ENCODE measurements around the gene URI1.

DNA sequence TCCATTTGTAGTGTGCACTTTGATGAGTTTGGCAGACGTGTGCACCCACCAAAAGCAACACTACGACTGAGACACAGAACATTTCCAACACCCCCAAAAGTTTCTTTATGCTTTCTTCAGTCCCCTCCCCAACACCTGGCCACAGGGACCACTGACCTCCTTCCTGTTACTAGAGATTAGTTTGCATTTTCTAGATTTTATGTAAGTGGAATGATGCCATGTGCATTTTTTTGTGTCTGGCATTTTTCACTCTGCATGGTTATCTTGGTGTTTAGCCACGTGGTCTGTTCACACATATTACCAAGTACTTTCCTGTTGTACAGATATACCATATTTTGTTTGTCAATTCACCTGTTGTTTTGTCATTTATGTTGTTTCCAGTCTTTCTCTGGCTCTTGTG, 44.6 kb upstream of the URI1 start:
- TF ChIP-seq, protein P1, sequence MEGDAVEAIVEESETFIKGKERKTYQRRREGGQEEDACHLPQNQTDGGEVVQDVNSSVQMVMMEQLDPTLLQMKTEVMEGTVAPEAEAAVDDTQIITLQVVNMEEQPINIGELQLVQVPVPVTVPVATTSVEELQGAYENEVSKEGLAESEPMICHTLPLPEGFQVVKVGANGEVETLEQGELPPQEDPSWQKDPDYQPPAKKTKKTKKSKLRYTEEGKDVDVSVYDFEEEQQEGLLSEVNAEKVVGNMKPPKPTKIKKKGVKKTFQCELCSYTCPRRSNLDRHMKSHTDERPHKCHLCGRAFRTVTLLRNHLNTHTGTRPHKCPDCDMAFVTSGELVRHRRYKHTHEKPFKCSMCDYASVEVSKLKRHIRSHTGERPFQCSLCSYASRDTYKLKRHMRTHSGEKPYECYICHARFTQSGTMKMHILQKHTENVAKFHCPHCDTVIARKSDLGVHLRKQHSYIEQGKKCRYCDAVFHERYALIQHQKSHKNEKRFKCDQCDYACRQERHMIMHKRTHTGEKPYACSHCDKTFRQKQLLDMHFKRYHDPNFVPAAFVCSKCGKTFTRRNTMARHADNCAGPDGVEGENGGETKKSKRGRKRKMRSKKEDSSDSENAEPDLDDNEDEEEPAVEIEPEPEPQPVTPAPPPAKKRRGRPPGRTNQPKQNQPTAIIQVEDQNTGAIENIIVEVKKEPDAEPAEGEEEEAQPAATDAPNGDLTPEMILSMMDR (IDR thresholded peaks at IDR 0.05): no peak
- TF ChIP-seq EZH2phosphoT487 (IDR thresholded peaks at IDR 0.05; ENCODE audit: borderline replicate concordance, low read depth): no peak
- no peak for TF ChIP-seq FOSL2 (IDR thresholded peaks at IDR 0.05; ENCODE audit: borderline replicate concordance, low read depth)

Data from SK-N-SH (cell line).